GM23338 (cell line): Measurements from ENCODE around the gene FLYWCH1. TPM values are rescaled to one million over a fixed set of nuclear protein-coding genes. Genes with fewer than 3 reads are reported as not detected.
A peak's percentile ranks its signal among the peaks of the same experiment; 100 is the strongest.

Experiments used
- ATAC-seq: fragments of 200-7000 bp; cut with Tn5 transposase; 3 replicates; pipeline ENCODE4 v1.9.1; 2020
- DNase-seq: peaks from one replicate; pipeline ENCODE4 v3.0.0-alpha.2; 2015; ENCODE audit warnings: low spot score
- H2AFZ ChIP-seq: fragments of 200-600 bp; sonication (generic); 2 replicates; pipeline ENCODE4 v1.8.0; 2016; ENCODE audit warnings: antibody characterized with exemption, mild to moderate bottlenecking, moderate library complexity
- H3F3A ChIP-seq: fragments of 200-600 bp; sonication (generic); replicated peaks from 2 replicates; pipeline ENCODE4 v1.8.0; 2017; ENCODE audit warnings: antibody characterized with exemption, mixed run types, low read depth
- H3K27ac ChIP-seq: fragments of 200-600 bp; sonication (generic); 2 replicates; pipeline ENCODE4 v1.6.1; 2016; ENCODE audit warnings: low read depth
- H3K27me3 ChIP-seq: fragments of 200-600 bp; sonication (generic); 2 replicates; pipeline ENCODE4 v1.8.0; 2016; ENCODE audit warnings: mild to moderate bottlenecking, mixed run types, moderate library complexity; ENCODE audit not compliant: insufficient read depth
- H3K36me3 ChIP-seq: fragments of 200-600 bp; sonication (generic); 2 replicates; pipeline ENCODE4 v1.8.0; 2016; ENCODE audit warnings: mild to moderate bottlenecking; ENCODE audit not compliant: insufficient read depth
- H3K4me1 ChIP-seq: fragments of 200-600 bp; sonication (generic); 2 replicates; pipeline ENCODE4 v1.8.0; 2016; ENCODE audit warnings: mild to moderate bottlenecking, moderate library complexity; ENCODE audit not compliant: insufficient read depth
- H3K4me2 ChIP-seq: fragments of 200-600 bp; sonication (generic); 2 replicates; pipeline ENCODE4 v1.7.1; 2017; ENCODE audit warnings: mixed run types
- H3K4me3 ChIP-seq: fragments of 200-600 bp; sonication (generic); 2 replicates; pipeline ENCODE4 v1.6.1; 2016; ENCODE audit warnings: mixed run types
- H3K79me2 ChIP-seq: fragments of 200-600 bp; sonication (generic); replicated peaks from 2 replicates; pipeline ENCODE4 v1.8.0; 2017; ENCODE audit warnings: mild to moderate bottlenecking; ENCODE audit not compliant: insufficient read depth
- H3K9me2 ChIP-seq: fragments of 200-600 bp; sonication (generic); 2 replicates; pipeline ENCODE4 v1.8.0; 2017; ENCODE audit not compliant: insufficient read depth
- H4K20me1 ChIP-seq: fragments of 200-600 bp; sonication (generic); replicated peaks from 2 replicates; pipeline ENCODE4 v1.8.0; 2017; ENCODE audit warnings: mild to moderate bottlenecking; ENCODE audit not compliant: insufficient read depth
- H3K27ac Mint-ChIP-seq: 2 replicates; pipeline ENCODE4 v1.8.0; 2020; ENCODE audit warnings: inconsistent platforms, mild to moderate bottlenecking, moderate library complexity, mixed read lengths
- H3K27me3 Mint-ChIP-seq: 3 replicates; pipeline ENCODE4 v1.8.0; 2022; ENCODE audit warnings: low read depth, mild to moderate bottlenecking, moderate library complexity, mixed read lengths, inconsistent platforms; ENCODE audit not compliant: insufficient read depth, poor library complexity
- H3K36me3 Mint-ChIP-seq: 3 replicates; pipeline ENCODE4 v1.8.0; 2021; ENCODE audit warnings: low read depth, mild to moderate bottlenecking, inconsistent platforms, moderate library complexity, mixed read lengths
- H3K4me1 Mint-ChIP-seq: 3 replicates; pipeline ENCODE4 v1.8.0; 2020; ENCODE audit warnings: mild to moderate bottlenecking, inconsistent platforms, mixed read lengths
- H3K4me3 Mint-ChIP-seq: 3 replicates; pipeline ENCODE4 v1.8.0; 2021; ENCODE audit warnings: moderate library complexity, mild to moderate bottlenecking, inconsistent platforms, mixed read lengths
- H3K9me3 Mint-ChIP-seq: 3 replicates; pipeline ENCODE4 v1.8.0; 2020; ENCODE audit warnings: moderate library complexity, mild to moderate bottlenecking, inconsistent platforms, mixed read lengths
- CREB1 ChIP-seq: fragments of 250-450 bp; sonication (Bioruptor Pico); IDR thresholded peaks from 2 replicates; pipeline ENCODE4 v1.5.0; 2020; ENCODE audit warnings: low read depth, mild to moderate bottlenecking, moderate library complexity
- CTCF ChIP-seq, 2 experiments: fragments of 200-600 bp in 1 of 2; sonication (generic) in 1 of 2; conservative IDR thresholded peaks; 2 replicates each; pipeline versions ENCODE4 v1.5.1 to v1.6.1; 2016 to 2017; ENCODE audit warnings: antibody characterized with exemption in 2 of 2, low read depth in 2 of 2, mild to moderate bottlenecking in 2 of 2, moderate library complexity in 1 of 2
- ETS1 ChIP-seq: IDR thresholded peaks from 2 replicates; pipeline ENCODE4 v1.6.1; 2016; ENCODE audit warnings: antibody characterized with exemption
- EZH2 ChIP-seq: fragments of 200-600 bp; sonication (generic); IDR thresholded peaks from one replicate; pipeline ENCODE4 v1.8.0; 2017; ENCODE audit warnings: antibody characterized with exemption, mild to moderate bottlenecking, low read depth; ENCODE audit not compliant: unreplicated experiment
- JUNB ChIP-seq: IDR thresholded peaks from one replicate; pipeline ENCODE4 v1.6.1; 2016; ENCODE audit warnings: antibody characterized with exemption; ENCODE audit not compliant: unreplicated experiment
- NANOG ChIP-seq: IDR thresholded peaks from 2 replicates; pipeline ENCODE4 v1.6.1; 2016; ENCODE audit warnings: antibody characterized with exemption, borderline replicate concordance
- POLR2AphosphoS5 ChIP-seq: IDR thresholded peaks from 2 replicates; pipeline ENCODE4 v1.6.1; 2016; ENCODE audit warnings: antibody characterized with exemption, low read depth
- STAT1 ChIP-seq: IDR thresholded peaks from one replicate; pipeline ENCODE4 v1.6.1; 2016; ENCODE audit warnings: antibody characterized with exemption; ENCODE audit not compliant: unreplicated experiment
- ZNF114 ChIP-seq: fragments of 250-450 bp; sonication (Bioruptor Pico); IDR thresholded peaks from 2 replicates; pipeline ENCODE4 v1.5.0; 2020; ENCODE audit warnings: mild to moderate bottlenecking, moderate library complexity
- ZNF462 ChIP-seq: fragments of 250-450 bp; sonication (Bioruptor Pico); IDR thresholded peaks from 2 replicates; pipeline ENCODE4 v1.5.0; 2020; ENCODE audit warnings: mild to moderate bottlenecking, moderate library complexity
- polyA plus RNA-seq: library from polyadenylated mRNA; unstranded; fragments of >200 nt; fragmentation: Nextera tagmentation; extraction: Ambion mirVana; gene quantifications from 2 replicates; pipeline ENCODE4 v1.2.1, GENCODE V29; 2016
- total RNA-seq: library from RNA; depleted of rRNA; stranded (reverse); fragments of >200 nt; shearing (Covaris generic); gene quantifications from 2 replicates; pipeline ENCODE4 v1.2.3, GENCODE V29; 2014

The FLYWCH1 gene
- total and polyA plus RNA-seq, 2 experiments from 2014 or later: 6.0 to 29.3 TPM

GRCh38 chr16:2970563-2970962 lies 58.8 kb downstream of the FLYWCH1 start:
- Mint-ChIP-seq H3K9me3 (no peaks in the 10 kb centered on the region), H3K27me3 (peaks cover 40% of the 10 kb centered on the region), H3K36me3 (peaks cover 22% of the 10 kb centered on the region), H3K4me3 (peak overlapping the region; percentile 69), H3K4me1 (peaks cover 24% of the 10 kb centered on the region), H3K27ac (no peak overlapping the region)
- no peak for ATAC-seq
- H3F3A ChIP-seq: peaks cover 33% of the 10 kb centered on the region
- no peaks in the 10 kb centered on the region for H3K9me2 ChIP-seq
- H3K4me1 ChIP-seq: peaks cover 15% of the 10 kb centered on the region; the same call in 1 of the 2 replicates
- H3K79me2 ChIP-seq: no peaks in the 10 kb centered on the region
- H3K4me2 ChIP-seq: peak overlapping the region; percentile 95
- H2AFZ ChIP-seq: no peak overlapping the region
- H3K4me3 ChIP-seq: peak overlapping the region; percentile 94
- H3K27ac ChIP-seq: no peak overlapping the region
- no peaks in the 10 kb centered on the region for H3K36me3 ChIP-seq
- no peak for TF ChIP-seq EZH2
- TF ChIP-seq POLR2AphosphoS5: no peak
- TF ChIP-seq JUNB: no peak
- no peak for TF ChIP-seq ETS1
- TF ChIP-seq STAT1: no peak
- TF ChIP-seq ZNF114: no peak
- no peak for TF ChIP-seq CTCF (conservative IDR thresholded peaks at IDR 0.05; ENCODE audit: low read depth in 2 of 2)
- H4K20me1 ChIP-seq: peaks cover 12% of the 10 kb centered on the region
- no peak for DNase-seq
- peaks cover 31% of the 10 kb centered on the region for H3K27me3 ChIP-seq

- H3K4me1 ChIP-seq: peaks cover 13% of the 10 kb centered on the region; the same call in 1 of the 2 replicates
- no peak overlapping the region for H2AFZ ChIP-seq
- no peak overlapping the region for H3K27ac ChIP-seq
- peak overlapping the region; percentile 69 for H3K4me3 Mint-ChIP-seq
- H3K4me2 ChIP-seq: peak overlapping the region; percentile 95; the same call in 1 of the 2 replicates
- H3K4me1 Mint-ChIP-seq: peaks cover 24% of the 10 kb centered on the region
- no peaks in the 10 kb centered on the region for H3K36me3 ChIP-seq
- peaks cover 23% of the 10 kb centered on the region for H3K27me3 ChIP-seq
- ATAC-seq (no peak), DNase-seq (no peak)
- no peaks in the 10 kb centered on the region for H3K9me2 ChIP-seq
- no peak overlapping the region for H3K27ac Mint-ChIP-seq
- H3K4me3 ChIP-seq: peak overlapping the region; percentile 94; the same call in 1 of the 2 replicates
- H3F3A ChIP-seq: peaks cover 27% of the 10 kb centered on the region
- peaks cover 12% of the 10 kb centered on the region for H4K20me1 ChIP-seq
- no peaks in the 10 kb centered on the region for H3K9me3 Mint-ChIP-seq
- peaks cover 28% of the 10 kb centered on the region for H3K36me3 Mint-ChIP-seq
- H3K27me3 Mint-ChIP-seq: peaks cover 34% of the 10 kb centered on the region
- H3K79me2 ChIP-seq: no peaks in the 10 kb centered on the region
- no peak for TF ChIP-seq ETS1
- no peak; the same call in 1 of the 2 replicates for TF ChIP-seq POLR2AphosphoS5
- TF ChIP-seq STAT1: no peak
- TF ChIP-seq CREB1 (CRISPR knock-in tag): no peak
- no peak for TF ChIP-seq ZNF462
- TF ChIP-seq ZNF114: no peak
- TF ChIP-seq NANOG: no peak
Observed at GRCh38 chr16:2971134-2971984, 59.6 kb downstream of the FLYWCH1 start.
